ENCODE data around the gene ATP2B3. TPM values are rescaled to one million over a fixed set of nuclear protein-coding genes. Genes with fewer than 3 reads are reported as not detected.

ATP2B3 gene
- total RNA-seq, 2 donors from 2014 or later = not detected

- TF ChIP-seq CTCF (IDR thresholded peaks at IDR 0.05) = no peak
Observed at GRCh38 chrX:153580700-153581386, 63.4 kb downstream of the ATP2B3 start.

DNA sequence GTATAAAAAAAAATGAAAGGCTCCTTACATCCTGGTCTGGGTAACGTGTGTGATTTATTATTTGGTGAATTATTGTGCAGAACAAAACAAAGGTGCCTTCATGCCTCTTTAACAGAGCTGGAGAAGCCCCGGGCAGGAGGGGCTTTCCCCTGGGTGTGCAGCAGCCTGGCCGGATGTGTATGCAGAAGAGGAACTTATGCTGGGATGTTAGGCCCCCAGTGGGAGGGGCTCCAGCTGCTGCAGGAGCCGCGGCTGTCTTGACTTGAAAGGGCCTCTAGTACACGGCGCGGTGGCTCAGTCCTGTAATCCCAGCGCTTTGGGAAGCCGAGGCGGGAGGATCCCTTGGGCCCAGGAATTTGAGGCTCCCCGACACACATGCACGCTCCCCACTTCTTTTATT lies 65.5 kb downstream of the ATP2B3 start:
- no peaks in the 10 kb centered on the region for H3K27me3 ChIP-seq
- no peak overlapping the region for H3K4me3 ChIP-seq
- no peak overlapping the region for H3K27ac ChIP-seq
- DNase-seq (ENCODE audit: low spot score) = no peak
- no peaks in the 10 kb centered on the region for H3K9me3 ChIP-seq
- H3K4me1 ChIP-seq = no peaks in the 10 kb centered on the region
- TF ChIP-seq CTCF (IDR thresholded peaks at IDR 0.05) = no peak
- peaks cover 8% of the 10 kb centered on the region for H3K36me3 ChIP-seq

More at GRCh38 chrX:153580700-153581386, 63.4 kb downstream of the ATP2B3 start:
- Histone ChIP-seq H3K36me3 (no peaks in the 10 kb centered on the region), H3K27me3 (no peaks in the 10 kb centered on the region), H3K9me3 (no peaks in the 10 kb centered on the region), H3K4me3 (no peak overlapping the region), H3K4me1 (no peaks in the 10 kb centered on the region), H3K27ac (no peak overlapping the region)
- DNase-seq (ENCODE audit: low spot score) = no peak

DNA sequence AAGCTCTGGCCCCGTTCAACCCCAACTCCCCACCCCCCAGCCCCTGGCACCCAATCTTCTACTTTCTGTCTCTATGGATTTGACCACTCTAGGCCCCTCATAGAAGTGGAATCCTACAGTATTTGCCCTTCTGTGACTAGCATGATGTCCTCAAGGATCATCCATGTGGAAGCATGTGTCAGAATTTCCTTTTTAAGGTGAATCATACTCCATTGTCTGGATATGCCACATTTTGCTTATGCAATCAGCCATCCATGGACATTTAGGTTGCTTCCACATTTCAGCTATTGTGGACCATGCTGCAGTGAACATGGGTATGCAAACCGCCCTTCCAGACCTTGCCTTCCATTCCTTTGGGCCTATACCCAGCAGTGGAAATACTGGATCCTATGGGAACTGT lies 66.0 kb downstream of the ATP2B3 start:
- Histone ChIP-seq H3K9me3 (no peaks in the 10 kb centered on the region), H3K27ac (no peak overlapping the region), H3K36me3 (peaks cover 13% of the 10 kb centered on the region), H3K4me1 (no peaks in the 10 kb centered on the region), H3K4me3 (no peak overlapping the region), H3K27me3 (no peaks in the 10 kb centered on the region)
- no peak for TF ChIP-seq CTCF (IDR thresholded peaks at IDR 0.05)
- DNase-seq (ENCODE audit: low spot score) = no peak

- Histone ChIP-seq H3K4me1 (no peaks in the 10 kb centered on the region), H3K9me3 (no peaks in the 10 kb centered on the region), H3K36me3 (peaks cover 14% of the 10 kb centered on the region), H3K4me3 (no peak overlapping the region), H3K27ac (no peak overlapping the region), H3K27me3 (no peaks in the 10 kb centered on the region)
- no peak for DNase-seq (ENCODE audit: low spot score)
- no peak for TF ChIP-seq CTCF (IDR thresholded peaks at IDR 0.05)
Observed at GRCh38 chrX:153585827-153586226, 68.4 kb downstream of the ATP2B3 start.

- peaks cover 25% of the 10 kb centered on the region for H3K36me3 ChIP-seq
- no peak overlapping the region for H3K27ac ChIP-seq
- DNase-seq (ENCODE audit: low spot score) = no peak
- no peak overlapping the region for H3K4me3 ChIP-seq
- H3K27me3 ChIP-seq = no peaks in the 10 kb centered on the region
- H3K9me3 ChIP-seq = no peaks in the 10 kb centered on the region
- TF ChIP-seq CTCF (IDR thresholded peaks at IDR 0.05) = no peak
- no peaks in the 10 kb centered on the region for H3K4me1 ChIP-seq
Observed at GRCh38 chrX:153587342-153587741, 69.9 kb downstream of the ATP2B3 start.
